DOHH2 (cell line): Measurements from ENCODE around the gene KLHL40.

Source experiments
- EZH2phosphoT487 ChIP-seq: fragments of 200-600 bp; sonication (generic); IDR thresholded peaks from 2 replicates; pipeline ENCODE4 v1.6.1; 2017; ENCODE audit warnings: borderline replicate concordance, mild to moderate bottlenecking, antibody characterized with exemption, low read length, moderate library complexity, mixed read lengths
- TF ChIP-seq, protein P1 (sequence below): fragments of 200-600 bp; sonication (generic); IDR thresholded peaks from one replicate; pipeline ENCODE4 v1.5.1; 2014; ENCODE audit warnings: antibody characterized with exemption, mild to moderate bottlenecking, low read depth, low read length; ENCODE audit not compliant: poor library complexity, severe bottlenecking

DNA sequence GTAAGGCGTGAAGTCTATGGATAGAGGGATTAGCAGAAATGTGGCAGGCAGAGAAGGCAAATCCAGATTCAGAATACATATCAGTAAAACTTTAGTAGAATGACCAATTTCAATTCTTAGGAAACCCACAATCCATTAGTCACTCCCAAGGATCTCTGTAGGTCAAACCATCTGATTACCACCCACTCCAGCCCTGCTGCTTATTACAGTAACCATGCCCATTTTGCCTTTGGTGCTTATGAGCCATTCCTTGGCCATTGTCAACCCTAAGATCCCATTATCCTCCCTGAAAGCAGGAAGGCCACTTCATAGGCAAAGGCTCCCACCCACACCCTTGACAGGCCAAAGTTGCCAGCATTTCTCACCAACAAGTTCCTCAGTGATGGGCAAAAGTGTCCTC is 5.1 kb upstream of the KLHL40 start:
- no peak for TF ChIP-seq EZH2phosphoT487
- TF ChIP-seq, protein P1, sequence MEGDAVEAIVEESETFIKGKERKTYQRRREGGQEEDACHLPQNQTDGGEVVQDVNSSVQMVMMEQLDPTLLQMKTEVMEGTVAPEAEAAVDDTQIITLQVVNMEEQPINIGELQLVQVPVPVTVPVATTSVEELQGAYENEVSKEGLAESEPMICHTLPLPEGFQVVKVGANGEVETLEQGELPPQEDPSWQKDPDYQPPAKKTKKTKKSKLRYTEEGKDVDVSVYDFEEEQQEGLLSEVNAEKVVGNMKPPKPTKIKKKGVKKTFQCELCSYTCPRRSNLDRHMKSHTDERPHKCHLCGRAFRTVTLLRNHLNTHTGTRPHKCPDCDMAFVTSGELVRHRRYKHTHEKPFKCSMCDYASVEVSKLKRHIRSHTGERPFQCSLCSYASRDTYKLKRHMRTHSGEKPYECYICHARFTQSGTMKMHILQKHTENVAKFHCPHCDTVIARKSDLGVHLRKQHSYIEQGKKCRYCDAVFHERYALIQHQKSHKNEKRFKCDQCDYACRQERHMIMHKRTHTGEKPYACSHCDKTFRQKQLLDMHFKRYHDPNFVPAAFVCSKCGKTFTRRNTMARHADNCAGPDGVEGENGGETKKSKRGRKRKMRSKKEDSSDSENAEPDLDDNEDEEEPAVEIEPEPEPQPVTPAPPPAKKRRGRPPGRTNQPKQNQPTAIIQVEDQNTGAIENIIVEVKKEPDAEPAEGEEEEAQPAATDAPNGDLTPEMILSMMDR, result no peak
